ENCODE data around the gene PCOLCE2. TPM values are rescaled to one million over a fixed set of nuclear protein-coding genes. Genes with fewer than 3 reads are reported as not detected.
"Not testable (repeated sequence)": the region's sequence is repeated elsewhere in the genome, so short reads cannot be mapped to it uniquely, and the experiment has no call there.

The PCOLCE2 gene
- total and polyA plus RNA-seq, 4 donors: 73.0 to 181 (median 94.7) TPM

GRCh38 chr3:142881445-142882224, 7.2 kb downstream of the PCOLCE2 start:
- WGBS, 2 donors: 94 to 95% methylated on average over 6 of the region's 6 CpGs
- Histone ChIP-seq H3K36me3 (ENCODE audit: control insufficient read depth in 1 of 2, insufficient read depth in 2 of 2, low read length in 1 of 2) (no peaks in the 10 kb centered on the region), H3K9me3 (ENCODE audit: control insufficient read depth, low read length) (no peaks in the 10 kb centered on the region)

DNA sequence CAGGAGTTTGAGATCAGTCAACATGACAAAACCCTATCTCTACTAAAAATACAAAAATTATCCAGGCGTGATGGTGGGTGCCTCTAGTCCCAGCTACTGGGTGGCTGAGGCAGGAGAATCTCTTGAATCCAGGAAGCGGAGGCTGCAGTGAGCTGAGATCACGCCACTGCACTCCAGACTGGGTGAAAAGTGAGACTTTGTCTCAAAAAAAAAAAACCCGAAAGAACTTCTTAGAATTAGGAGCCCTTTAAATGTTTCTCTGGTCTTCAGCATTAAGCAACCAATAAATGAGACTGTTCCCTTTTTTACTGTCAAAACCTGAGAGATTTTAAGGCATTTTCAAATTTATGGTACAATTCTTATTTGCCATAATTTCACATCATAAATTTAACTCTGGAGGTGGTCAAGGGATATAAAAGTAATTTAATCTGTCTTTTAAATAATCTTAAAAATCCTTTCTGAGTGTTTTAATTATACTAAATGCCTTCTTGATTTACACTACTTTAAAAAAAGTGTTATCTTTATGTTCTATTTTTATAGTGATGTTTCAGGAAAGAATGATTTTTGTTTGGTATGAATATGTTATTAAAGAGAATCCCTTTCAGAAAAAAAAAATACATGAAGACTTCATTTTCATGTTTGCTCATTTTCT, 10.1 kb downstream of the PCOLCE2 start:
- Histone ChIP-seq H3K4me3 (ENCODE audit: low read length in 2 of 2) (no peak overlapping the region), H3K27ac (ENCODE audit: low read depth in 1 of 2, low read length in 2 of 2) (no peak overlapping the region), H3K36me3 (ENCODE audit: control insufficient read depth in 1 of 2, insufficient read depth in 2 of 2, low read length in 1 of 2) (no peaks in the 10 kb centered on the region), H3K4me1 (ENCODE audit: control insufficient read depth in 1 of 2, insufficient read depth in 2 of 2, low read length in 2 of 2) (no peaks in the 10 kb centered on the region), H3K9me3 (ENCODE audit: control insufficient read depth, low read length) (no peaks in the 10 kb centered on the region), H3K27me3 (ENCODE audit: control insufficient read depth in 1 of 2, insufficient read depth in 2 of 2, low read length in 1 of 2) (no peaks in the 10 kb centered on the region)
- 76 to 84% methylated on average over 4 of the region's 4 CpGs for WGBS, 2 donors
- intact Hi-C loops (cut with DNase I): no loop called here
- DNase-seq (no peak), ATAC-seq (ENCODE audit: low FRiP score) (no peak)

More at GRCh38 chr3:142881445-142882224, 7.2 kb downstream of the PCOLCE2 start:
- intact Hi-C loops (cut with DNase I): no loop called here
- no peak for ATAC-seq (ENCODE audit: low FRiP score)
- Histone ChIP-seq H3K27ac (ENCODE audit: low read depth in 1 of 2, low read length in 2 of 2) (no peak overlapping the region), H3K27me3 (ENCODE audit: control insufficient read depth in 1 of 2, insufficient read depth in 2 of 2, low read length in 1 of 2) (no peaks in the 10 kb centered on the region), H3K4me3 (ENCODE audit: low read length in 2 of 2) (no peak overlapping the region), H3K4me1 (ENCODE audit: control insufficient read depth in 1 of 2, insufficient read depth in 2 of 2, low read length in 2 of 2) (no peaks in the 10 kb centered on the region)
- DNase-seq: no peak

- intact Hi-C loops (cut with DNase I): no loop called here
- no peak for ATAC-seq (ENCODE audit: low FRiP score)
Observed at GRCh38 chr3:142876417-142876816, 12.5 kb downstream of the PCOLCE2 start.

GRCh38 chr3:142875583-142876207, 13.2 kb downstream of the PCOLCE2 start:
- H3K27ac ChIP-seq (ENCODE audit: low read depth in 1 of 2, low read length in 2 of 2): no peak overlapping the region
- ATAC-seq (ENCODE audit: low FRiP score) (no peak), DNase-seq (no peak)
- WGBS, 2 donors: 98% methylated on average over 2 of the region's 2 CpGs
- no peaks in the 10 kb centered on the region for H3K27me3 ChIP-seq (ENCODE audit: control insufficient read depth in 1 of 2, insufficient read depth in 2 of 2, low read length in 1 of 2)
- no peak overlapping the region for H3K4me3 ChIP-seq (ENCODE audit: low read length in 2 of 2)
- H3K4me1 ChIP-seq (ENCODE audit: control insufficient read depth in 1 of 2, insufficient read depth in 2 of 2, low read length in 2 of 2): no peaks in the 10 kb centered on the region
- intact Hi-C loops (cut with DNase I): no loop called here
- no peaks in the 10 kb centered on the region for H3K9me3 ChIP-seq (ENCODE audit: control insufficient read depth, low read length)
- no peaks in the 10 kb centered on the region for H3K36me3 ChIP-seq (ENCODE audit: control insufficient read depth in 1 of 2, insufficient read depth in 2 of 2, low read length in 1 of 2)

More at GRCh38 chr3:142876417-142876816, 12.5 kb downstream of the PCOLCE2 start:
- H3K4me1 ChIP-seq (ENCODE audit: control insufficient read depth in 1 of 2, insufficient read depth in 2 of 2, low read length in 2 of 2): no peaks in the 10 kb centered on the region
- no peak overlapping the region for H3K4me3 ChIP-seq (ENCODE audit: low read length in 2 of 2)
- WGBS, 2 donors: 81 to 89% methylated on average over 1 of the region's 1 CpG
- no peaks in the 10 kb centered on the region for H3K36me3 ChIP-seq (ENCODE audit: control insufficient read depth in 1 of 2, insufficient read depth in 2 of 2, low read length in 1 of 2)
- H3K27ac ChIP-seq (ENCODE audit: low read depth in 1 of 2, low read length in 2 of 2): no peak overlapping the region
- no peaks in the 10 kb centered on the region for H3K9me3 ChIP-seq (ENCODE audit: control insufficient read depth, low read length)
- no peak for DNase-seq
- no peaks in the 10 kb centered on the region for H3K27me3 ChIP-seq (ENCODE audit: control insufficient read depth in 1 of 2, insufficient read depth in 2 of 2, low read length in 1 of 2)

GRCh38 chr3:142875099-142875498, 13.8 kb downstream of the PCOLCE2 start:
- DNase-seq: no peak
- no peak for ATAC-seq (ENCODE audit: low FRiP score)
- Histone ChIP-seq H3K27me3 (ENCODE audit: control insufficient read depth in 1 of 2, insufficient read depth in 2 of 2, low read length in 1 of 2) (no peaks in the 10 kb centered on the region), H3K9me3 (ENCODE audit: control insufficient read depth, low read length) (no peaks in the 10 kb centered on the region), H3K36me3 (ENCODE audit: control insufficient read depth in 1 of 2, insufficient read depth in 2 of 2, low read length in 1 of 2) (no peaks in the 10 kb centered on the region), H3K4me3 (ENCODE audit: low read length in 2 of 2) (no peak overlapping the region), H3K4me1 (ENCODE audit: control insufficient read depth in 1 of 2, insufficient read depth in 2 of 2, low read length in 2 of 2) (no peaks in the 10 kb centered on the region), H3K27ac (ENCODE audit: low read depth in 1 of 2, low read length in 2 of 2) (no peak overlapping the region)
- WGBS, 2 donors: 87 to 90% methylated on average over 5 of the region's 5 CpGs
- intact Hi-C loops (cut with DNase I): no loop called here

DNA sequence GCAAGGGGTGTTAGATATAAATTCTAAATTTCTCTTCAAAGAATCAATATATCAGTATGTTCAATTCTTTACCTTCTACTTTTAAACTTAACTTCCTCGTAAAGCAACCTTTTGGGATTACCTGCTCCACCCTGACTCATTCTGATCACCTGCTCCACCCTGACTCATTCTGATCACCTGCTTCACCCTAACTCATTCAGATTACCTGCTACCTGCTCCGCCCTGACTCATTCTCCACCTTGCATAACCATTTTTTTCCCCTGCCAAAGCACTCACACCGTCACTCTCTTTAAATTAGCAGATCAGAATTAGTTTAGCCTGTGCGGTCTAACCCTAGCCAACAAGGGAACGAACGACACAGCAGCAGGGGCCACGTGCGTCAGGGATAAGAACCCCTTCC, 20.5 kb downstream of the PCOLCE2 start:
- H3K9me3 ChIP-seq (ENCODE audit: control insufficient read depth, low read length); H3K27ac ChIP-seq (ENCODE audit: low read depth in 1 of 2, low read length in 2 of 2); H3K4me3 ChIP-seq (ENCODE audit: low read length in 2 of 2); intact Hi-C loops (cut with DNase I); DNase-seq; H3K36me3 ChIP-seq (ENCODE audit: control insufficient read depth in 1 of 2, insufficient read depth in 2 of 2, low read length in 1 of 2); H3K27me3 ChIP-seq (ENCODE audit: control insufficient read depth in 1 of 2, insufficient read depth in 2 of 2, low read length in 1 of 2); ATAC-seq (ENCODE audit: low FRiP score); H3K4me1 ChIP-seq (ENCODE audit: control insufficient read depth in 1 of 2, insufficient read depth in 2 of 2, low read length in 2 of 2): not testable (repeated sequence)
- 96 to 97% methylated on average over 8 of the region's 8 CpGs for WGBS, 2 donors

GRCh38 chr3:142866841-142867631, 21.8 kb downstream of the PCOLCE2 start:
- H3K27ac ChIP-seq (ENCODE audit: low read depth in 1 of 2, low read length in 2 of 2): no peak overlapping the region
- 78 to 80% methylated on average over 9 of the region's 9 CpGs for WGBS, 2 donors
- H3K27me3 ChIP-seq (ENCODE audit: control insufficient read depth in 1 of 2, insufficient read depth in 2 of 2, low read length in 1 of 2): no peaks in the 10 kb centered on the region
- H3K36me3 ChIP-seq (ENCODE audit: control insufficient read depth in 1 of 2, insufficient read depth in 2 of 2, low read length in 1 of 2): no peaks in the 10 kb centered on the region
- no peaks in the 10 kb centered on the region for H3K9me3 ChIP-seq (ENCODE audit: control insufficient read depth, low read length)
- H3K4me3 ChIP-seq (ENCODE audit: low read length in 2 of 2): no peak overlapping the region
- ATAC-seq (ENCODE audit: low FRiP score) (no peak), DNase-seq (no peak)
- no peaks in the 10 kb centered on the region for H3K4me1 ChIP-seq (ENCODE audit: control insufficient read depth in 1 of 2, insufficient read depth in 2 of 2, low read length in 2 of 2)
- intact Hi-C loops (cut with DNase I): no loop called here

Data from aorta (tissue), 5 donors.